Measurements from ENCODE around the gene CENPP. TPM values are rescaled to one million over a fixed set of nuclear protein-coding genes. Genes with fewer than 3 reads are reported as not detected.

The CENPP gene
- total RNA-seq, 1 experiment from 2014 or later, result 6.3 TPM

- in situ Hi-C loops (cut with HindIII; ENCODE audit: low pct_unique_long_range_greater_than_20kb, low sequenced_read_pairs), result no loop called here
- no peak for DNase-seq (ENCODE audit: low read depth, low spot score)
These were observed 282.0 kb downstream of the CENPP start for GRCh38 chr9:92607773-92608172.

- DNase-seq (ENCODE audit: low read depth, low spot score), result no peak
- in situ Hi-C loops (cut with HindIII; ENCODE audit: low pct_unique_long_range_greater_than_20kb, low sequenced_read_pairs), result no loop called here
These were observed 282.6 kb downstream of the CENPP start for GRCh38 chr9:92608241-92608908.

GRCh38 chr9:92608909-92609445 is 283.2 kb downstream of the CENPP start:
- in situ Hi-C loops (cut with HindIII; ENCODE audit: low pct_unique_long_range_greater_than_20kb, low sequenced_read_pairs), result no loop called here
- DNase-seq (ENCODE audit: low read depth, low spot score), result no peak

- in situ Hi-C loops (cut with HindIII; ENCODE audit: low pct_unique_long_range_greater_than_20kb, low sequenced_read_pairs), result no loop called here
These were observed 285.0 kb downstream of the CENPP start for GRCh38 chr9:92610470-92611420.

GRCh38 chr9:92611621-92612285 is 286.0 kb downstream of the CENPP start:
- no peak for DNase-seq (ENCODE audit: low read depth, low spot score)
- in situ Hi-C loops (cut with HindIII; ENCODE audit: low pct_unique_long_range_greater_than_20kb, low sequenced_read_pairs), result no loop called here

More at GRCh38 chr9:92610470-92611420, 285.0 kb downstream of the CENPP start:
- no peak for DNase-seq (ENCODE audit: low read depth, low spot score)

- no peak for DNase-seq (ENCODE audit: low read depth, low spot score)
- in situ Hi-C loops (cut with HindIII; ENCODE audit: low pct_unique_long_range_greater_than_20kb, low sequenced_read_pairs), result no loop called here
These were observed 286.5 kb downstream of the CENPP start for GRCh38 chr9:92612292-92612691.

- in situ Hi-C loops (cut with HindIII; ENCODE audit: low pct_unique_long_range_greater_than_20kb, low sequenced_read_pairs), result no loop called here
These were observed 287.1 kb downstream of the CENPP start for GRCh38 chr9:92612816-92613215.

GRCh38 chr9:92613268-92614122 is 287.7 kb downstream of the CENPP start:
- in situ Hi-C loops (cut with HindIII; ENCODE audit: low pct_unique_long_range_greater_than_20kb, low sequenced_read_pairs), result no loop called here
- no peak for DNase-seq (ENCODE audit: low read depth, low spot score)

More at GRCh38 chr9:92612816-92613215, 287.1 kb downstream of the CENPP start:
- no peak for DNase-seq (ENCODE audit: low read depth, low spot score)

GRCh38 chr9:92614123-92614510 is 288.4 kb downstream of the CENPP start:
- in situ Hi-C loops (cut with HindIII; ENCODE audit: low pct_unique_long_range_greater_than_20kb, low sequenced_read_pairs), result no loop called here
- DNase-seq (ENCODE audit: low read depth, low spot score), result no peak

GRCh38 chr9:92614763-92615461 is 289.2 kb downstream of the CENPP start:
- in situ Hi-C loops (cut with HindIII; ENCODE audit: low pct_unique_long_range_greater_than_20kb, low sequenced_read_pairs), result no loop called here
- DNase-seq (ENCODE audit: low read depth, low spot score), result no peak

GRCh38 chr9:92615790-92616189 is 290.0 kb downstream of the CENPP start:
- in situ Hi-C loops (cut with HindIII; ENCODE audit: low pct_unique_long_range_greater_than_20kb, low sequenced_read_pairs), result no loop called here
- no peak for DNase-seq (ENCODE audit: low read depth, low spot score)

- in situ Hi-C loops (cut with HindIII; ENCODE audit: low pct_unique_long_range_greater_than_20kb, low sequenced_read_pairs), result no loop called here
These were observed 290.5 kb downstream of the CENPP start for GRCh38 chr9:92616199-92616641.

GRCh38 chr9:92616655-92617111 is 290.9 kb downstream of the CENPP start:
- DNase-seq (ENCODE audit: low read depth, low spot score), result no peak
- in situ Hi-C loops (cut with HindIII; ENCODE audit: low pct_unique_long_range_greater_than_20kb, low sequenced_read_pairs), result no loop called here

More at GRCh38 chr9:92616199-92616641, 290.5 kb downstream of the CENPP start:
- no peak for DNase-seq (ENCODE audit: low read depth, low spot score)

GRCh38 chr9:92617195-92617813 is 291.6 kb downstream of the CENPP start:
- in situ Hi-C loops (cut with HindIII; ENCODE audit: low pct_unique_long_range_greater_than_20kb, low sequenced_read_pairs), result no loop called here
- DNase-seq (ENCODE audit: low read depth, low spot score), result no peak

GRCh38 chr9:92617951-92618510 is 292.3 kb downstream of the CENPP start:
- in situ Hi-C loops (cut with HindIII; ENCODE audit: low pct_unique_long_range_greater_than_20kb, low sequenced_read_pairs), result no loop called here
- no peak for DNase-seq (ENCODE audit: low read depth, low spot score)

Measured in SK-MEL-5 (cell line).